SK-N-SH (cell line): ENCODE results near the gene NR1H2.

ENCODE experiments used
- CHD2 ChIP-seq: fragments of 150-350 bp; IDR thresholded peaks from 2 replicates; pipeline ENCODE4 v1.6.1; 2018; ENCODE audit warnings: low read length; ENCODE audit not compliant: partially characterized antibody
- CTCF ChIP-seq: fragments of 200-600 bp; sonication (generic); IDR thresholded peaks from 2 replicates; pipeline ENCODE4 v1.6.1; 2017; ENCODE audit warnings: antibody characterized with exemption, mild to moderate bottlenecking, moderate library complexity
- REST ChIP-seq: IDR thresholded peaks from 2 replicates; pipeline ENCODE4 v1.6.1; 2012; ENCODE audit warnings: mild to moderate bottlenecking, low read depth, low read length, moderate library complexity
- YY1 ChIP-seq: IDR thresholded peaks from 2 replicates; pipeline ENCODE4 v1.4.0; 2012; ENCODE audit warnings: low read depth, mild to moderate bottlenecking

- TF ChIP-seq YY1 (no peak), CHD2 (no peak), CTCF (no peak), REST (no peak)
Measured at GRCh38 chr19:50423279-50424113, 47.2 kb downstream of the NR1H2 start.
